Endothelial cell of umbilical vein (primary cell): ENCODE results near the gene ABI3BP. TPM values are rescaled to one million over a fixed set of nuclear protein-coding genes. Genes with fewer than 3 reads are reported as not detected.

Experiments
- BruUV-seq: library from RNA; stranded (reverse); fragments of 400-500 nt; replicated peaks from 2 replicates; lab custom pipeline; 2021; lab: Mats Ljungman, UMichigan
- CTCF ChIA-PET: fragments of 300-600, 350-600 bp; sonication (Branson Sonifier 250); formaldehyde crosslinking; loops from one replicate; lab custom pipeline; 2021; ENCODE audit warnings: antibody characterized with exemption, inconsistent platforms; lab: Charles Lee
- POLR2A ChIA-PET: fragments of 300-600, 350-600 bp; sonication (Branson Sonifier 250); formaldehyde crosslinking; loops from one replicate; lab custom pipeline; 2021; ENCODE audit warnings: antibody characterized with exemption, inconsistent platforms; lab: Charles Lee
- DNase-seq: peaks from one replicate; pipeline ENCODE4 v3.0.0-alpha.2; 2011; ENCODE audit warnings: low read depth, low spot score
- FAIRE-seq: peaks from 2 replicates; lab custom pipeline; 2011; peaks lifted over from hg19 to GRCh38; lab: Jason Lieb, UNC
- H2AFZ ChIP-seq: 2 replicates; pipeline ENCODE4 v1.6.0; 2012; ENCODE audit warnings: low read depth, low read length, control low read depth, inconsistent platforms
- H3K27ac ChIP-seq: 2 replicates; pipeline ENCODE4 v1.5.1; 2011; ENCODE audit warnings: low read depth, mild to moderate bottlenecking, control low read depth, low read length, moderate library complexity; ENCODE audit not compliant: insufficient read depth
- H3K27me3 ChIP-seq, 2 experiments: 2 replicates each; pipeline versions ENCODE4 v1.6.0 to v1.6.1; 2011; ENCODE audit warnings: low read length in 2 of 2, mixed read lengths in 1 of 2; ENCODE audit not compliant: control insufficient read depth in 2 of 2, insufficient read depth in 2 of 2
- H3K36me3 ChIP-seq, 2 experiments: 2 replicates in 1 of 2; 3 replicates in 1 of 2; pipeline ENCODE4 v1.5.1; 2011; ENCODE audit warnings: low read length in 2 of 2, mild to moderate bottlenecking in 1 of 2, moderate library complexity in 1 of 2; ENCODE audit not compliant: control insufficient read depth in 2 of 2, insufficient read depth in 2 of 2; ENCODE audit errors: extremely low read depth in 1 of 2
- H3K4me1 ChIP-seq: 3 replicates; pipeline ENCODE4 v1.5.1; 2011; ENCODE audit warnings: mild to moderate bottlenecking, low read length; ENCODE audit not compliant: control insufficient read depth, insufficient read depth; ENCODE audit errors: extremely low read depth
- H3K4me2 ChIP-seq: 2 replicates; pipeline ENCODE4 v1.6.1; 2011; ENCODE audit warnings: low read length, control low read depth, mixed read lengths; ENCODE audit not compliant: insufficient read depth
- H3K4me3 ChIP-seq, 3 experiments: fragments of 200-600 bp in 1 of 3; sonication (generic), shearing (Covaris generic) in 1 of 3; replicated peaks in 1 of 3; 2 replicates each; pipeline ENCODE4 v1.5.1; 2011 to 2016; ENCODE audit warnings: control low read depth in 3 of 3, low read length in 3 of 3, mild to moderate bottlenecking in 2 of 3, inconsistent platforms in 1 of 3, low read depth in 1 of 3, moderate library complexity in 1 of 3; ENCODE audit not compliant: insufficient read depth in 1 of 3
- H3K79me2 ChIP-seq: 2 replicates; pipeline ENCODE4 v1.6.0; 2012; ENCODE audit warnings: low read length, inconsistent platforms; ENCODE audit not compliant: control insufficient read depth, insufficient read depth
- H3K9ac ChIP-seq: replicated peaks from 2 replicates; pipeline ENCODE3; 2011; ENCODE audit warnings: low read length, control low read depth; ENCODE audit not compliant: insufficient read depth; ENCODE audit errors: extremely low read depth
- H3K9me1 ChIP-seq: replicated peaks from 3 replicates; pipeline ENCODE4 v1.6.0; 2011; ENCODE audit warnings: mild to moderate bottlenecking, low read length; ENCODE audit not compliant: control insufficient read depth, insufficient read depth; ENCODE audit errors: extremely low read depth
- H3K9me3 ChIP-seq: replicated peaks from 2 replicates; pipeline ENCODE4 v1.5.1; 2012; ENCODE audit warnings: low read length, inconsistent platforms; ENCODE audit not compliant: control insufficient read depth, insufficient read depth
- H4K20me1 ChIP-seq: replicated peaks from 2 replicates; pipeline ENCODE3; 2011; ENCODE audit warnings: mild to moderate bottlenecking, low read length; ENCODE audit not compliant: control insufficient read depth, insufficient read depth; ENCODE audit errors: extremely low read depth
- CTCF ChIP-seq, 2 donors: IDR thresholded peaks; 1 replicate in 1 of 2; 2 replicates in 1 of 2; pipeline ENCODE4 v1.5.1; 2011; ENCODE audit warnings: low read length in 2 of 2, mild to moderate bottlenecking in 2 of 2, moderate library complexity in 2 of 2, control low read depth in 1 of 2, inconsistent platforms in 1 of 2, low read depth in 1 of 2; ENCODE audit not compliant: insufficient read depth in 1 of 2; ENCODE audit errors: extremely low read depth in 1 of 2
- EZH2 ChIP-seq: IDR thresholded peaks from 2 replicates; pipeline ENCODE4 v1.6.1; 2012; ENCODE audit warnings: borderline replicate concordance, low read depth, mild to moderate bottlenecking, moderate library complexity, low read length, inconsistent platforms; ENCODE audit not compliant: severe bottlenecking
- FOS ChIP-seq: IDR thresholded peaks from 2 replicates; pipeline ENCODE4 v1.6.1; 2011; ENCODE audit warnings: mild to moderate bottlenecking, low read length, moderate library complexity, borderline replicate concordance; ENCODE audit not compliant: insufficient read depth
- GATA2 ChIP-seq: IDR thresholded peaks from 2 replicates; pipeline ENCODE4 v1.7.0; 2011; ENCODE audit warnings: low read depth, mild to moderate bottlenecking, moderate library complexity, mixed read lengths, low read length; ENCODE audit not compliant: insufficient read length, insufficient read depth
- JUN ChIP-seq: IDR thresholded peaks from 2 replicates; pipeline ENCODE4 v1.6.1; 2011; ENCODE audit warnings: borderline replicate concordance, low read depth; ENCODE audit not compliant: insufficient read length, insufficient read depth
- MAX ChIP-seq: IDR thresholded peaks from 2 replicates; pipeline ENCODE4 v1.6.1; 2011; ENCODE audit not compliant: insufficient read depth, insufficient read length
- MYC ChIP-seq: IDR thresholded peaks from one replicate; pipeline ENCODE4 v1.6.1; 2011; ENCODE audit warnings: mild to moderate bottlenecking, low read depth, low read length
- POLR2A ChIP-seq: IDR thresholded peaks from 2 replicates; pipeline ENCODE4 v1.6.1; 2012; ENCODE audit warnings: low read depth, mild to moderate bottlenecking, control low read depth, low read length
- POLR2AphosphoS5 ChIP-seq: IDR thresholded peaks from 2 replicates; pipeline ENCODE4 v1.6.1; 2012; ENCODE audit warnings: low read depth, mild to moderate bottlenecking, control low read depth, low read length, moderate library complexity; ENCODE audit not compliant: insufficient read depth
- dilution Hi-C: fragments of 300-500 bp; cut with MboI; formaldehyde crosslinking; loops from one replicate; pipeline ENCODE4 v1.15.0; 2019; ENCODE audit warnings: low sequenced_read_pairs; ENCODE audit not compliant: extremely low pct_ligation_motif_present
- intact Hi-C: fragments of 100-400 bp; cut with micrococcal nuclease; formaldehyde crosslinking; loops from one replicate; pipeline ENCODE4 v1.10.0; 2022
- polyA plus RNA-seq, 4 experiments: library from polyadenylated mRNA; depleted of rRNA in 3 of 4; stranded (reverse) in 3 of 4; unstranded in 1 of 4; fragments of >200 nt; gene quantifications; 2 replicates each; pipeline versions ENCODE4 v1.2.1 to v1.2.3, GENCODE V29; 2011 to 2012; ENCODE audit warnings: missing spikeins in 1 of 4
- total RNA-seq: library from RNA; stranded (reverse); gene quantifications from 2 replicates; pipeline ENCODE4 v1.2.3, GENCODE V29; 2021

ABI3BP gene
- total and polyA plus RNA-seq, 2 donors (not counting 3 experiments of a cell fraction or from before 2014, with no cell fraction given) = 78.1 to 106 TPM

GRCh38 chr3:100744671-100745070, 248.6 kb downstream of the ABI3BP start:
- no peak for FAIRE-seq
- Histone ChIP-seq H3K4me2 (no peak overlapping the region), H3K4me3 (no peak overlapping the region), H3K79me2 (peaks cover 2% of the 10 kb centered on the region), H3K36me3 (peaks cover 7 to 40% of the 10 kb centered on the region in 2 experiments), H3K9ac (no peak overlapping the region), H3K27me3 (no peaks in the 10 kb centered on the region), H3K4me1 (no peaks in the 10 kb centered on the region), H3K9me1 (no peaks in the 10 kb centered on the region), H3K27ac (no peak overlapping the region), H2AFZ (no peak overlapping the region), H4K20me1 (peaks cover 3% of the 10 kb centered on the region), H3K9me3 (no peaks in the 10 kb centered on the region)
- ChIA-PET POLR2A (no interaction called here), CTCF (interaction anchor here (1.4 to 1.8 kb wide), 2 partner anchors 9 to 46 kb away, joined by 3 to 5 read pairs; no protein-coding TSS in a partner anchor)
- no peak for TF ChIP-seq POLR2A
- TF ChIP-seq JUN = no peak
- no peak for TF ChIP-seq CTCF (IDR thresholded peaks at IDR 0.05; ENCODE audit: extremely low read depth in 1 of 2, insufficient read depth in 1 of 2, low read depth in 1 of 2, low read length in 2 of 2)
- TF ChIP-seq POLR2AphosphoS5 = no peak
- intact Hi-C loops = loop anchor here (10.0 kb wide), 1 partner anchor 250 kb away; the partner anchor contains the start of gene ABI3BP
- BruUV-seq = no TSS peak
- DNase-seq = no peak
- dilution Hi-C loops = no loop called here

- H3K4me1 ChIP-seq = no peaks in the 10 kb centered on the region
- no peak overlapping the region for H3K27ac ChIP-seq
- H3K36me3 ChIP-seq = peaks cover 7 to 37% of the 10 kb centered on the region in 2 experiments
- ChIA-PET CTCF (interaction anchor here (1.1 to 3.0 kb wide), 7 partner anchors 8 to 452 kb away, joined by 3 to 14 read pairs (median 5); no protein-coding TSS in a partner anchor), POLR2A (no interaction called here)
- peaks cover 2% of the 10 kb centered on the region for H3K79me2 ChIP-seq
- H3K9ac ChIP-seq = no peak overlapping the region
- BruUV-seq = no TSS peak
- FAIRE-seq (no peak), DNase-seq (no peak)
- no peak overlapping the region for H3K4me2 ChIP-seq
- H3K4me3 ChIP-seq = no peak overlapping the region
- no peaks in the 10 kb centered on the region for H3K27me3 ChIP-seq
- no peaks in the 10 kb centered on the region for H3K9me3 ChIP-seq
- intact Hi-C loops = loop anchor here (10.0 kb wide), 1 partner anchor 251 kb away; the partner anchor contains the start of gene ABI3BP
- H2AFZ ChIP-seq = no peak overlapping the region
- dilution Hi-C loops = no loop called here
- peaks cover 3% of the 10 kb centered on the region for H4K20me1 ChIP-seq
- H3K9me1 ChIP-seq = no peaks in the 10 kb centered on the region
- TF ChIP-seq GATA2 = no peak
- TF ChIP-seq CTCF (IDR thresholded peaks at IDR 0.05; ENCODE audit: extremely low read depth in 1 of 2, insufficient read depth in 1 of 2, low read depth in 1 of 2, low read length in 2 of 2) = no peak
- TF ChIP-seq POLR2A = no peak
- TF ChIP-seq JUN = no peak
- no peak for TF ChIP-seq FOS
- TF ChIP-seq MYC = no peak
- TF ChIP-seq POLR2AphosphoS5 = no peak
- TF ChIP-seq EZH2 = no peak
- TF ChIP-seq MAX = no peak
These were observed 249.7 kb downstream of the ABI3BP start for GRCh38 chr3:100743535-100743934.
